Liver (tissue), 9 donors: ENCODE measurements around the gene PSMB10. TPM values are rescaled to one million over a fixed set of nuclear protein-coding genes. Genes with fewer than 3 reads are reported as not detected.

Experiments used
- DNase-seq: peaks from one replicate; pipeline ENCODE4 v3.0.0-alpha.2; 2017; ENCODE audit warnings: low spot score
- H3K27ac ChIP-seq, 2 donors: one replicate each; pipeline ENCODE4 v1.7.0; 2013; ENCODE audit warnings: inconsistent platforms in 2 of 2, low read length in 2 of 2, control low read depth in 1 of 2, low read depth in 1 of 2, mild to moderate bottlenecking in 1 of 2
- H3K27me3 ChIP-seq, 4 donors: one replicate each; pipeline versions ENCODE4 v1.6.1 to v1.7.0; 2013; ENCODE audit warnings: low read length in 3 of 4, inconsistent platforms in 1 of 4, mild to moderate bottlenecking in 1 of 4, moderate library complexity in 1 of 4; ENCODE audit not compliant: control insufficient read depth in 4 of 4, insufficient read depth in 4 of 4
- H3K36me3 ChIP-seq, 4 donors: one replicate each; pipeline versions ENCODE4 v1.6.1 to v1.7.0; 2013; ENCODE audit warnings: low read length in 3 of 4, mild to moderate bottlenecking in 3 of 4, low read depth in 1 of 4, moderate library complexity in 1 of 4; ENCODE audit not compliant: control insufficient read depth in 4 of 4, insufficient read depth in 3 of 4
- H3K4me1 ChIP-seq, 4 donors: one replicate each; pipeline versions ENCODE4 v1.6.1 to v1.7.0; 2013; ENCODE audit warnings: low read length in 3 of 4, mild to moderate bottlenecking in 3 of 4, moderate library complexity in 1 of 4; ENCODE audit not compliant: control insufficient read depth in 4 of 4, insufficient read depth in 4 of 4
- H3K4me3 ChIP-seq, 3 donors: one replicate each; pipeline versions ENCODE4 v1.6.1 to v1.7.0; 2013; ENCODE audit warnings: low read length in 3 of 3, control low read depth in 1 of 3, low read depth in 1 of 3, mild to moderate bottlenecking in 1 of 3
- H3K9ac ChIP-seq, 2 donors: one replicate each; pipeline ENCODE4 v1.7.0; 2013; ENCODE audit warnings: low read length in 2 of 2, mild to moderate bottlenecking in 2 of 2, moderate library complexity in 2 of 2, control low read depth in 1 of 2, low read depth in 1 of 2
- H3K9me3 ChIP-seq, 4 donors: one replicate each; pipeline versions ENCODE4 v1.6.1 to v1.7.0; 2013; ENCODE audit warnings: low read length in 3 of 4; ENCODE audit not compliant: control insufficient read depth in 4 of 4
- EGR1 ChIP-seq, 2 donors: IDR thresholded peaks; 2 replicates each; pipeline ENCODE4 v1.6.1; 2016 to 2018; ENCODE audit warnings: antibody characterized with exemption in 2 of 2, low read depth in 2 of 2
- FOXA1 ChIP-seq: IDR thresholded peaks from 2 replicates; pipeline ENCODE4 v1.6.1; 2016; ENCODE audit warnings: antibody characterized with exemption
- FOXA2 ChIP-seq: IDR thresholded peaks from 2 replicates; pipeline ENCODE4 v1.6.1; 2016; ENCODE audit warnings: antibody characterized with exemption
- GABPA ChIP-seq, 2 donors: IDR thresholded peaks in 1 of 2; conservative IDR thresholded peaks in 1 of 2; 2 replicates each; pipeline ENCODE4 v1.6.1; 2016; ENCODE audit warnings: antibody characterized with exemption in 2 of 2, mild to moderate bottlenecking in 1 of 2, moderate library complexity in 1 of 2
- HNF4G ChIP-seq: IDR thresholded peaks from 2 replicates; pipeline ENCODE4 v1.6.1; 2016; ENCODE audit warnings: antibody characterized with exemption
- NR2F2 ChIP-seq: IDR thresholded peaks from 2 replicates; pipeline ENCODE4 v1.6.1; 2016; ENCODE audit warnings: antibody characterized with exemption
- RAD21 ChIP-seq, 2 donors: IDR thresholded peaks; 2 replicates each; pipeline ENCODE4 v1.6.1; 2016; ENCODE audit warnings: antibody characterized with exemption in 2 of 2, mild to moderate bottlenecking in 2 of 2
- RXRA ChIP-seq, 2 donors: IDR thresholded peaks; 2 replicates each; pipeline ENCODE4 v1.6.1; 2017 to 2018; ENCODE audit warnings: antibody characterized with exemption in 2 of 2, mild to moderate bottlenecking in 1 of 2
- TAF1 ChIP-seq: conservative IDR thresholded peaks from 2 replicates; pipeline ENCODE4 v1.6.1; 2016; ENCODE audit warnings: antibody characterized with exemption, mild to moderate bottlenecking
- YY1 ChIP-seq: IDR thresholded peaks from 2 replicates; pipeline ENCODE4 v1.6.1; 2016; ENCODE audit warnings: antibody characterized with exemption, mild to moderate bottlenecking
- WGBS: extraction: QIAGEN DNeasy Blood & Tissue Kit; methylation state at CpG from one replicate; pipeline ENCODE4 v1.1.7; 2013; 5-methylcytosine and 5-hydroxymethylcytosine counted together
- polyA plus RNA-seq, 2 donors: library from polyadenylated mRNA; stranded (reverse) in 1 of 2; unstranded in 1 of 2; fragments of 200-250 nt in 1 of 2; fragments of >200 nt in 1 of 2; fragmentation: Nextera tagmentation in 1 of 2; extraction: Ambion mirVana in 1 of 2; gene quantifications; one replicate each; pipeline versions ENCODE4 v1.2.1 to v1.2.3, GENCODE V29; 2013 to 2015
- total RNA-seq, 2 donors: library from RNA; depleted of rRNA; stranded (reverse); fragments of >200 nt; gene quantifications; one replicate each; pipeline ENCODE4 v1.2.3, GENCODE V29; 2014
- TF ChIP-seq, protein P1 (sequence below): IDR thresholded peaks from 2 replicates; pipeline ENCODE4 v1.6.1; 2016; ENCODE audit warnings: antibody characterized with exemption
- TF ChIP-seq, protein P2 (sequence below): IDR thresholded peaks from 2 replicates; pipeline ENCODE4 v1.6.1; 2016; ENCODE audit warnings: antibody characterized with exemption
- TF ChIP-seq, protein P3 (sequence below): IDR thresholded peaks from 2 replicates; pipeline ENCODE4 v1.6.1; 2016; ENCODE audit warnings: antibody characterized with exemption
- TF ChIP-seq, protein P4 (sequence below): IDR thresholded peaks from 2 replicates; pipeline ENCODE4 v1.6.1; 2016; ENCODE audit warnings: antibody characterized with exemption, mild to moderate bottlenecking
- donor health status: healthy.
- donor health status: healthy.
- donor health status: healthy.
- donor health status: healthy.
- donor health status: healthy.

PSMB10 gene
- total and polyA plus RNA-seq, 4 donors, result 24.8 to 48.2 (median 32.3) TPM

DNA sequence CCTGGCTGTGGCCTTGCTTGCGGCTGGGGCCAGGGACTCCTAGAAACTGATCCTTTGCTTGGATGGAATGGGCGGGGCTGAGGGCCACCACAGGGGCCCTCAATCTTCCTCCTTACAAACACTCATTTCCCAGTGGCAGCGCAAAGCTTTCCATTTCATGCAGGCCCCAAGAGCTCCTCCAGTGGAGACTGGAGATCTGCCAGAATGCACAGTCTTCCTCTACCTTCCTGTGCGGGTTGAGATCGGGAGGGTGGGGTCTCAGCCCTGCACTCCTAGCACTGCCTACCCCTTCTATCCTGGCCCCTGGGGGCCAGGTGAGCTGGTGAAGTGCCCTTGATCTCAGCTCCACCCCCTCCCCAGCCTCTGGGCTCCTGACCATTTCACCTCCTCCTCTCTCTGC, 50.3 kb downstream of the PSMB10 start (continued):
- TF ChIP-seq, protein P1, sequence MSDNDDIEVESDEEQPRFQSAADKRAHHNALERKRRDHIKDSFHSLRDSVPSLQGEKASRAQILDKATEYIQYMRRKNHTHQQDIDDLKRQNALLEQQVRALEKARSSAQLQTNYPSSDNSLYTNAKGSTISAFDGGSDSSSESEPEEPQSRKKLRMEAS, result no peak

DNA sequence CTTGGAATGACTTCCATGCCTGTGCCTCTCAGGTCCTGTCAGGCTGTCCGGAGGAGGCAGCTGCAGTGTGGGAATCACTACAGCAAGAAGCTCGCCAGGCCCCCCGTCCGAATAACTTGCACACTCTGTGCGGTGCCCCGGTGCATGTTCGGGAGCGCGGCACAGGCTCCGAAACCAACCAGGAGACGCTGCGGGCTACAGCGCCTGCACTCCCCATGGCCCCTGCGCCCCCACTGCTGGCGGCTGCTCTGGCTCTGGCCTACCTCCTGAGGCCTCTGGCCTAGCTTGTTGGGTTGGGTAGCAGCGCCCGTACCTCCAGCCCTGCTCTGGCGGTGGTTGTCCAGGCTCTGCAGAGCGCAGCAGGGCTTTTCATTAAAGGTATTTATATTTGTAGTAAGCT, 50.7 kb downstream of the PSMB10 start:
- 97% methylated on average over 19 of the region's 19 CpGs for WGBS
- Histone ChIP-seq H3K4me1 (peaks cover 0 to 21% (median 9%) of the 10 kb centered on the region in 4 donors), H3K27me3 (no peaks in the 10 kb centered on the region), H3K36me3 (peaks cover 9 to 30% (median 18%) of the 10 kb centered on the region in 4 donors), H3K9ac (no peak overlapping the region), H3K4me3 (no peak overlapping the region), H3K9me3 (no peaks in the 10 kb centered on the region), H3K27ac (no peak overlapping the region)
- TF ChIP-seq FOXA1 (no peak), EGR1 (IDR thresholded peaks at IDR 0.05; ENCODE audit: low read depth in 2 of 2) (no peak), HNF4G (no peak), FOXA2 (no peak), TAF1 (no peak), RAD21 (IDR thresholded peaks at IDR 0.05) (no peak)
- TF ChIP-seq, protein P2, sequence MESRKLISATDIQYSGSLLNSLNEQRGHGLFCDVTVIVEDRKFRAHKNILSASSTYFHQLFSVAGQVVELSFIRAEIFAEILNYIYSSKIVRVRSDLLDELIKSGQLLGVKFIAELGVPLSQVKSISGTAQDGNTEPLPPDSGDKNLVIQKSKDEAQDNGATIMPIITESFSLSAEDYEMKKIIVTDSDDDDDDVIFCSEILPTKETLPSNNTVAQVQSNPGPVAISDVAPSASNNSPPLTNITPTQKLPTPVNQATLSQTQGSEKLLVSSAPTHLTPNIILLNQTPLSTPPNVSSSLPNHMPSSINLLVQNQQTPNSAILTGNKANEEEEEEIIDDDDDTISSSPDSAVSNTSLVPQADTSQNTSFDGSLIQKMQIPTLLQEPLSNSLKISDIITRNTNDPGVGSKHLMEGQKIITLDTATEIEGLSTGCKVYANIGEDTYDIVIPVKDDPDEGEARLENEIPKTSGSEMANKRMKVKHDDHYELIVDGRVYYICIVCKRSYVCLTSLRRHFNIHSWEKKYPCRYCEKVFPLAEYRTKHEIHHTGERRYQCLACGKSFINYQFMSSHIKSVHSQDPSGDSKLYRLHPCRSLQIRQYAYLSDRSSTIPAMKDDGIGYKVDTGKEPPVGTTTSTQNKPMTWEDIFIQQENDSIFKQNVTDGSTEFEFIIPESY, result no peak
- no peak for DNase-seq

DNA sequence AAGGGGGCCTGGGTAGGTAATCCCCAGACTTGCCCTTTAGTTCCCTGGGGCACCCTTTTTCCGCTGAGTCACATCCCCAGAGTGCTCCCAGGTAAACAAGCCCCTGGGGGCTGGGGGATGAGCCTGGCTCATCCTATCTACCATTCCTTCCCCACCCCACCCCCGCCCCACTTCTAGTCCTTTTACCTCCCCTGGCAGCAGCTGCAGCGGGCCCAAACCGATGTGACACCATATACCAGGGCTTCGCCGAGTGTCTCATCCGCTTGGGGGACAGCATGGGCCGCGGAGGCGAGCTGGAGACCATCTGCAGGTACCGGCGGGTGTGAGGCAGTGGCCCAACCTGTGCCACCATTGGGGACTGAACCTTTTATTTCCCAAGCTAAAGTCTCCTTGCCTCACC, 51.1 kb downstream of the PSMB10 start:
- Histone ChIP-seq H3K27me3 (no peaks in the 10 kb centered on the region), H3K27ac (no peak overlapping the region), H3K9ac (no peak overlapping the region), H3K36me3 (peaks cover 12 to 35% (median 22%) of the 10 kb centered on the region in 4 donors), H3K4me1 (peaks cover 0 to 21% (median 9%) of the 10 kb centered on the region in 4 donors), H3K9me3 (no peaks in the 10 kb centered on the region), H3K4me3 (no peak overlapping the region)
- DNase-seq, result no peak
- TF ChIP-seq YY1 (no peak), GABPA (IDR thresholded peaks at IDR 0.05 in 1 of 2, conservative IDR thresholded peaks at IDR 0.05 in 1 of 2) (no peak), NR2F2 (no peak), FOXA2 (no peak), TAF1 (no peak), RXRA (IDR thresholded peaks at IDR 0.05) (no peak), EGR1 (IDR thresholded peaks at IDR 0.05; ENCODE audit: low read depth in 2 of 2) (no peak)
- TF ChIP-seq, protein P2, result no peak
- TF ChIP-seq, protein P3, sequence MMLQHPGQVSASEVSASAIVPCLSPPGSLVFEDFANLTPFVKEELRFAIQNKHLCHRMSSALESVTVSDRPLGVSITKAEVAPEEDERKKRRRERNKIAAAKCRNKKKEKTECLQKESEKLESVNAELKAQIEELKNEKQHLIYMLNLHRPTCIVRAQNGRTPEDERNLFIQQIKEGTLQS, result no peak
- TF ChIP-seq, protein P4, sequence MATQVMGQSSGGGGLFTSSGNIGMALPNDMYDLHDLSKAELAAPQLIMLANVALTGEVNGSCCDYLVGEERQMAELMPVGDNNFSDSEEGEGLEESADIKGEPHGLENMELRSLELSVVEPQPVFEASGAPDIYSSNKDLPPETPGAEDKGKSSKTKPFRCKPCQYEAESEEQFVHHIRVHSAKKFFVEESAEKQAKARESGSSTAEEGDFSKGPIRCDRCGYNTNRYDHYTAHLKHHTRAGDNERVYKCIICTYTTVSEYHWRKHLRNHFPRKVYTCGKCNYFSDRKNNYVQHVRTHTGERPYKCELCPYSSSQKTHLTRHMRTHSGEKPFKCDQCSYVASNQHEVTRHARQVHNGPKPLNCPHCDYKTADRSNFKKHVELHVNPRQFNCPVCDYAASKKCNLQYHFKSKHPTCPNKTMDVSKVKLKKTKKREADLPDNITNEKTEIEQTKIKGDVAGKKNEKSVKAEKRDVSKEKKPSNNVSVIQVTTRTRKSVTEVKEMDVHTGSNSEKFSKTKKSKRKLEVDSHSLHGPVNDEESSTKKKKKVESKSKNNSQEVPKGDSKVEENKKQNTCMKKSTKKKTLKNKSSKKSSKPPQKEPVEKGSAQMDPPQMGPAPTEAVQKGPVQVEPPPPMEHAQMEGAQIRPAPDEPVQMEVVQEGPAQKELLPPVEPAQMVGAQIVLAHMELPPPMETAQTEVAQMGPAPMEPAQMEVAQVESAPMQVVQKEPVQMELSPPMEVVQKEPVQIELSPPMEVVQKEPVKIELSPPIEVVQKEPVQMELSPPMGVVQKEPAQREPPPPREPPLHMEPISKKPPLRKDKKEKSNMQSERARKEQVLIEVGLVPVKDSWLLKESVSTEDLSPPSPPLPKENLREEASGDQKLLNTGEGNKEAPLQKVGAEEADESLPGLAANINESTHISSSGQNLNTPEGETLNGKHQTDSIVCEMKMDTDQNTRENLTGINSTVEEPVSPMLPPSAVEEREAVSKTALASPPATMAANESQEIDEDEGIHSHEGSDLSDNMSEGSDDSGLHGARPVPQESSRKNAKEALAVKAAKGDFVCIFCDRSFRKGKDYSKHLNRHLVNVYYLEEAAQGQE, result no peak
- 95% methylated on average over 12 of the region's 12 CpGs for WGBS
